ENCODE measurements around the gene UNC5A. TPM values are rescaled to one million over a fixed set of nuclear protein-coding genes. Genes with fewer than 3 reads are reported as not detected.
A peak's percentile ranks its signal among the peaks of the same experiment; 100 is the strongest.
"Not testable (repeated sequence)": the region's sequence is repeated elsewhere in the genome, so short reads cannot be mapped to it uniquely, and the experiment has no call there.

UNC5A gene
- total RNA-seq, 1 experiment from 2014 or later = 0.06 TPM

GRCh38 chr5:176862330-176862995 lies 52.1 kb downstream of the UNC5A start:
- DNase-seq (ENCODE audit: low read depth) = no peak

- DNase-seq (ENCODE audit: low read depth) = no peak
These were observed 52.8 kb downstream of the UNC5A start for GRCh38 chr5:176863041-176863764.

GRCh38 chr5:176863765-176864098 lies 53.4 kb downstream of the UNC5A start:
- DNase-seq (ENCODE audit: low read depth) = no peak

GRCh38 chr5:176864755-176865154 lies 54.4 kb downstream of the UNC5A start:
- no peak for DNase-seq (ENCODE audit: low read depth)

GRCh38 chr5:176865964-176866363 lies 55.6 kb downstream of the UNC5A start:
- DNase-seq (ENCODE audit: low read depth) = no peak

- DNase-seq (ENCODE audit: low read depth) = no peak
These were observed 56.5 kb downstream of the UNC5A start for GRCh38 chr5:176866707-176867310.

GRCh38 chr5:176868126-176868525 lies 57.8 kb downstream of the UNC5A start:
- DNase-seq (ENCODE audit: low read depth) = no peak

GRCh38 chr5:176868731-176869130 lies 58.4 kb downstream of the UNC5A start:
- no peak for DNase-seq (ENCODE audit: low read depth)

- no peak for DNase-seq (ENCODE audit: low read depth)
These were observed 59.2 kb downstream of the UNC5A start for GRCh38 chr5:176869501-176870109.

- DNase-seq (ENCODE audit: low read depth) = peak; percentile 53
These were observed 59.8 kb downstream of the UNC5A start for GRCh38 chr5:176870110-176870591.

GRCh38 chr5:176870644-176871043 lies 60.3 kb downstream of the UNC5A start:
- not testable (repeated sequence) for DNase-seq (ENCODE audit: low read depth)

- not testable (repeated sequence) for DNase-seq (ENCODE audit: low read depth)
These were observed 62.2 kb downstream of the UNC5A start for GRCh38 chr5:176872586-176872985.

- DNase-seq (ENCODE audit: low read depth) = not testable (repeated sequence)
These were observed 62.7 kb downstream of the UNC5A start for GRCh38 chr5:176873011-176873410.

- DNase-seq (ENCODE audit: low read depth) = no peak
These were observed 63.3 kb downstream of the UNC5A start for GRCh38 chr5:176873541-176874172.

- no peak for DNase-seq (ENCODE audit: low read depth)
These were observed 63.9 kb downstream of the UNC5A start for GRCh38 chr5:176874198-176874780.

GRCh38 chr5:176875014-176875550 lies 64.7 kb downstream of the UNC5A start:
- DNase-seq (ENCODE audit: low read depth) = no peak

GRCh38 chr5:176875783-176876505 lies 65.6 kb downstream of the UNC5A start:
- DNase-seq (ENCODE audit: low read depth) = no peak

- DNase-seq (ENCODE audit: low read depth) = no peak
These were observed 66.4 kb downstream of the UNC5A start for GRCh38 chr5:176876506-176877431.

GRCh38 chr5:176877793-176878331 lies 67.5 kb downstream of the UNC5A start:
- DNase-seq (ENCODE audit: low read depth) = no peak
